MCF 10A (cell line): ENCODE results near the gene SLC39A6. TPM values are rescaled to one million over a fixed set of nuclear protein-coding genes. Genes with fewer than 3 reads are reported as not detected.

ENCODE experiments used
- BruUV-seq: library from RNA; stranded (reverse); fragments of 400-500 nt; replicated peaks from 2 replicates; lab custom pipeline; 2021; lab: Mats Ljungman, UMichigan
- CTCF ChIA-PET: fragments of 300-600 bp; sonication (Branson Sonifier 250); formaldehyde crosslinking; extraction: SDS; loops from one replicate; lab custom pipeline; 2021; ENCODE audit warnings: antibody characterized with exemption, inconsistent platforms; lab: Yijun Ruan, JAX
- POLR2A ChIA-PET: fragments of 300-600, 350-650 bp; sonication (Branson Sonifier 250); formaldehyde crosslinking; extraction: SDS; loops from one replicate; lab custom pipeline; 2020; ENCODE audit warnings: antibody characterized with exemption, inconsistent platforms; lab: Yijun Ruan, JAX
- DNase-seq: peaks from one replicate; pipeline ENCODE4 v3.0.0-alpha.2; 2018; ENCODE audit not compliant: unreplicated experiment
- H3K27ac Mint-ChIP-seq: one replicate; pipeline ENCODE4 v1.8.0; 2022; ENCODE audit warnings: mild to moderate bottlenecking, low read depth, mixed read lengths; ENCODE audit not compliant: unreplicated experiment
- H3K27me3 Mint-ChIP-seq: one replicate; pipeline ENCODE4 v1.8.0; 2022; ENCODE audit warnings: mixed read lengths; ENCODE audit not compliant: insufficient read depth, unreplicated experiment
- H3K36me3 Mint-ChIP-seq: one replicate; pipeline ENCODE4 v1.8.0; 2022; ENCODE audit warnings: mild to moderate bottlenecking, moderate library complexity, mixed read lengths; ENCODE audit not compliant: insufficient read depth, unreplicated experiment
- H3K4me1 Mint-ChIP-seq: one replicate; pipeline ENCODE4 v1.8.0; 2022; ENCODE audit warnings: mixed read lengths; ENCODE audit not compliant: insufficient read depth, unreplicated experiment
- H3K4me3 Mint-ChIP-seq: one replicate; pipeline ENCODE4 v1.8.0; 2022; ENCODE audit warnings: mild to moderate bottlenecking, moderate library complexity, mixed read lengths; ENCODE audit not compliant: unreplicated experiment
- H3K9me3 Mint-ChIP-seq: one replicate; pipeline ENCODE4 v1.8.0; 2022; ENCODE audit warnings: mixed read lengths; ENCODE audit not compliant: unreplicated experiment
- CTCF ChIP-seq: fragments of 200-600 bp; IDR thresholded peaks from one replicate; pipeline ENCODE4 v1.8.0; 2022; ENCODE audit warnings: antibody characterized with exemption, mild to moderate bottlenecking; ENCODE audit not compliant: unreplicated experiment
- intact Hi-C: fragments of 100-400 bp; cut with micrococcal nuclease; formaldehyde crosslinking; loops from 2 replicates; pipeline ENCODE4 v1.14.1; 2022
- total RNA-seq: library from RNA; stranded (reverse); gene quantifications from 2 replicates; pipeline ENCODE4 v1.2.3, GENCODE V29; 2022

The SLC39A6 gene
- total RNA-seq, 1 experiment from 2014 or later, result 49.7 TPM

- ChIA-PET POLR2A (no interaction called here), CTCF (interaction anchor here (0.5 to 0.9 kb wide), 5 partner anchors 11 to 425 kb away, joined by 3 to 5 read pairs (median 3); no protein-coding TSS in a partner anchor)
- BruUV-seq, result no TSS peak
- Mint-ChIP-seq H3K36me3 (peaks cover 87% of the 10 kb centered on the region), H3K4me1 (no peaks in the 10 kb centered on the region), H3K9me3 (no peaks in the 10 kb centered on the region), H3K27me3 (no peaks in the 10 kb centered on the region), H3K4me3 (no peak overlapping the region), H3K27ac (peak overlapping the region; percentile 2)
- no peak for DNase-seq
- TF ChIP-seq CTCF, result no peak
- intact Hi-C loops, result no loop called here
These were observed 28.3 kb upstream of the SLC39A6 start for GRCh38 chr18:36157441-36157840.

- intact Hi-C loops, result no loop called here
- no peak for TF ChIP-seq CTCF
- Mint-ChIP-seq H3K4me1 (no peaks in the 10 kb centered on the region), H3K4me3 (no peak overlapping the region), H3K36me3 (peaks cover 87% of the 10 kb centered on the region), H3K27ac (no peak overlapping the region), H3K9me3 (no peaks in the 10 kb centered on the region), H3K27me3 (no peaks in the 10 kb centered on the region)
- ChIA-PET CTCF (interaction anchor here (0.9 to 1.7 kb wide), 6 partner anchors 9 to 139 kb away, joined by 3 read pairs; no protein-coding TSS in a partner anchor), POLR2A (interaction anchor here (1.2 to 1.8 kb wide), 3 partner anchors 9 to 26 kb away, joined by 3 to 6 read pairs (median 3); partner anchors contain the start of genes ELP2 and SLC39A6)
- no TSS peak for BruUV-seq
- no peak for DNase-seq
These were observed 27.0 kb upstream of the SLC39A6 start for GRCh38 chr18:36155851-36156757.

GRCh38 chr18:36153771-36154170 lies 24.6 kb upstream of the SLC39A6 start:
- intact Hi-C loops, result no loop called here
- no peaks in the 10 kb centered on the region for H3K9me3 Mint-ChIP-seq
- no peak overlapping the region for H3K4me3 Mint-ChIP-seq
- DNase-seq, result no peak
- H3K27me3 Mint-ChIP-seq, result no peaks in the 10 kb centered on the region
- POLR2A ChIA-PET, result interaction anchor here (0.9 to 1.0 kb wide), 2 partner anchors 20 to 25 kb away, joined by 3 read pairs; partner anchors contain the start of gene SLC39A6
- H3K4me1 Mint-ChIP-seq, result no peaks in the 10 kb centered on the region
- CTCF ChIA-PET, result no interaction called here
- BruUV-seq, result no TSS peak
- peaks cover 87% of the 10 kb centered on the region for H3K36me3 Mint-ChIP-seq
- H3K27ac Mint-ChIP-seq, result no peak overlapping the region
- no peak for TF ChIP-seq CTCF

- no peak overlapping the region for H3K4me3 Mint-ChIP-seq
- POLR2A ChIA-PET, result interaction anchor here (0.9 kb wide), 1 partner anchor 19 kb away, joined by 3 read pairs; no protein-coding TSS in a partner anchor
These were observed 24.1 kb upstream of the SLC39A6 start for GRCh38 chr18:36153203-36153602.

More at GRCh38 chr18:36153203-36153602, 24.1 kb upstream of the SLC39A6 start:
- no peak for DNase-seq
- intact Hi-C loops, result no loop called here
- no peak for TF ChIP-seq CTCF
- BruUV-seq, result no TSS peak
- no peak overlapping the region for H3K27ac Mint-ChIP-seq
- no peaks in the 10 kb centered on the region for H3K4me1 Mint-ChIP-seq
- peaks cover 87% of the 10 kb centered on the region for H3K36me3 Mint-ChIP-seq
- H3K9me3 Mint-ChIP-seq, result no peaks in the 10 kb centered on the region
- no peaks in the 10 kb centered on the region for H3K27me3 Mint-ChIP-seq
- CTCF ChIA-PET, result no interaction called here
